Caco-2 (cell line): ENCODE data around the gene SLC22A23. TPM values are rescaled to one million over a fixed set of nuclear protein-coding genes. Genes with fewer than 3 reads are reported as not detected.

Source experiments
- BruUV-seq: library from RNA; stranded (reverse); fragments of 400-500 nt; replicated peaks from 2 replicates; lab custom pipeline; 2021; lab: Mats Ljungman, UMichigan
- CTCF ChIA-PET: fragments of 300-600 bp; sonication (Branson Sonifier 250); formaldehyde crosslinking; loops from one replicate; lab custom pipeline; 2022; ENCODE audit warnings: antibody characterized with exemption; lab: Charles Lee
- POLR2A ChIA-PET: fragments of 300-600 bp; sonication (Branson Sonifier 250); formaldehyde crosslinking; loops from one replicate; lab custom pipeline; 2022; ENCODE audit warnings: antibody characterized with exemption; lab: Charles Lee
- DNase-seq, 2 experiments: peaks; one replicate each; pipeline versions ENCODE4 v3.0.0 to v3.0.0-alpha.2; 2020 to 2022
- H3K27me3 ChIP-seq: replicated peaks from 2 replicates; pipeline ENCODE4 v1.6.0; 2011; ENCODE audit warnings: low read length; ENCODE audit not compliant: control insufficient read depth, insufficient read depth
- H3K36me3 ChIP-seq: 2 replicates; pipeline ENCODE4 v1.5.1; 2011; ENCODE audit warnings: low read length; ENCODE audit not compliant: control insufficient read depth, insufficient read depth
- H3K4me1 ChIP-seq: fragments of 250-450 bp; sonication (Bioruptor Pico); 2 replicates; pipeline ENCODE4 v1.5.1; 2020; ENCODE audit warnings: mild to moderate bottlenecking
- H3K4me3 ChIP-seq: 2 replicates; pipeline ENCODE4 v1.5.1; 2011; ENCODE audit warnings: low read depth, mild to moderate bottlenecking, control low read depth, low read length
- H3K9me3 ChIP-seq: fragments of 250-450 bp; sonication (Bioruptor Pico); 2 replicates; pipeline ENCODE4 v1.5.1; 2020; ENCODE audit warnings: mild to moderate bottlenecking, moderate library complexity
- H3K27ac Mint-ChIP-seq: one replicate; pipeline ENCODE4 v1.8.0; 2022; ENCODE audit warnings: mixed read lengths; ENCODE audit not compliant: unreplicated experiment
- H3K27me3 Mint-ChIP-seq: one replicate; pipeline ENCODE4 v1.8.0; 2022; ENCODE audit warnings: mixed read lengths; ENCODE audit not compliant: insufficient read depth, unreplicated experiment
- H3K36me3 Mint-ChIP-seq: one replicate; pipeline ENCODE4 v1.8.0; 2022; ENCODE audit warnings: mild to moderate bottlenecking, mixed read lengths; ENCODE audit not compliant: insufficient read depth, unreplicated experiment
- H3K4me1 Mint-ChIP-seq: one replicate; pipeline ENCODE4 v1.8.0; 2022; ENCODE audit warnings: low read depth, mixed read lengths; ENCODE audit not compliant: unreplicated experiment
- H3K4me3 Mint-ChIP-seq: one replicate; pipeline ENCODE4 v1.8.0; 2022; ENCODE audit warnings: mild to moderate bottlenecking, moderate library complexity, mixed read lengths; ENCODE audit not compliant: unreplicated experiment
- H3K9me3 Mint-ChIP-seq: one replicate; pipeline ENCODE4 v1.8.0; 2022; ENCODE audit warnings: mixed read lengths; ENCODE audit not compliant: unreplicated experiment
- CTCF ChIP-seq, 2 experiments: fragments of 200-600 bp in 1 of 2; IDR thresholded peaks; 1 replicate in 1 of 2; 2 replicates in 1 of 2; pipeline versions ENCODE4 v1.5.1 to v1.8.0; 2011 to 2022; ENCODE audit warnings: antibody characterized with exemption in 1 of 2, control low read depth in 1 of 2, inconsistent platforms in 1 of 2, low read depth in 1 of 2, low read length in 1 of 2, mild to moderate bottlenecking in 1 of 2, moderate library complexity in 1 of 2; ENCODE audit not compliant: insufficient read depth in 1 of 2, severe bottlenecking in 1 of 2, unreplicated experiment in 1 of 2
- intact Hi-C: fragments of 100-400 bp; cut with micrococcal nuclease; formaldehyde crosslinking; loops from one replicate; pipeline ENCODE4 v1.10.0; 2022; ENCODE audit not compliant: unreplicated experiment
- total RNA-seq: library from RNA; stranded (reverse); gene quantifications from 2 replicates; pipeline ENCODE4 v1.2.3, GENCODE V29; 2022

SLC22A23 gene
- total RNA-seq, 1 experiment from 2014 or later = 45.5 TPM

GRCh38 chr6:3356056-3356823 is 100.6 kb downstream of the SLC22A23 start:
- Histone ChIP-seq H3K27me3 (no peaks in the 10 kb centered on the region), H3K9me3 (no peaks in the 10 kb centered on the region), H3K4me3 (no peak overlapping the region), H3K4me1 (peaks cover 17% of the 10 kb centered on the region), H3K36me3 (0 out of 2 replicates have a peak, but pooled peaks cover 2% of the 10 kb centered on the region)
- intact Hi-C loops = no loop called here
- no TSS peak for BruUV-seq
- POLR2A ChIA-PET = no interaction called here
- CTCF ChIA-PET = no interaction called here
- Mint-ChIP-seq H3K4me1 (peaks cover 7% of the 10 kb centered on the region), H3K36me3 (peaks cover 26% of the 10 kb centered on the region), H3K9me3 (no peaks in the 10 kb centered on the region), H3K4me3 (peak overlapping the region; percentile 50), H3K27me3 (no peaks in the 10 kb centered on the region), H3K27ac (peak overlapping the region; percentile 59)
- DNase-seq = no peak
- no peak for TF ChIP-seq CTCF (IDR thresholded peaks at IDR 0.05; ENCODE audit: insufficient read depth in 1 of 2, low read depth in 1 of 2, low read length in 1 of 2, severe bottlenecking in 1 of 2, unreplicated experiment in 1 of 2)

GRCh38 chr6:3355358-3356055 is 101.3 kb downstream of the SLC22A23 start:
- intact Hi-C loops = no loop called here
- H3K9me3 ChIP-seq = no peaks in the 10 kb centered on the region
- POLR2A ChIA-PET = no interaction called here
- H3K27me3 ChIP-seq = no peaks in the 10 kb centered on the region
- Mint-ChIP-seq H3K27me3 (no peaks in the 10 kb centered on the region), H3K36me3 (peaks cover 25% of the 10 kb centered on the region), H3K27ac (peak overlapping the region; percentile 59), H3K9me3 (no peaks in the 10 kb centered on the region), H3K4me1 (peaks cover 7% of the 10 kb centered on the region), H3K4me3 (peak overlapping the region; percentile 50)
- no peak overlapping the region for H3K4me3 ChIP-seq
- no peak for TF ChIP-seq CTCF (IDR thresholded peaks at IDR 0.05; ENCODE audit: insufficient read depth in 1 of 2, low read depth in 1 of 2, low read length in 1 of 2, severe bottlenecking in 1 of 2, unreplicated experiment in 1 of 2)
- peaks cover 17% of the 10 kb centered on the region for H3K4me1 ChIP-seq
- CTCF ChIA-PET = no interaction called here
- DNase-seq = no peak
- BruUV-seq = no TSS peak
- H3K36me3 ChIP-seq = 0 out of 2 replicates have a peak, but pooled peaks cover 2% of the 10 kb centered on the region

DNA sequence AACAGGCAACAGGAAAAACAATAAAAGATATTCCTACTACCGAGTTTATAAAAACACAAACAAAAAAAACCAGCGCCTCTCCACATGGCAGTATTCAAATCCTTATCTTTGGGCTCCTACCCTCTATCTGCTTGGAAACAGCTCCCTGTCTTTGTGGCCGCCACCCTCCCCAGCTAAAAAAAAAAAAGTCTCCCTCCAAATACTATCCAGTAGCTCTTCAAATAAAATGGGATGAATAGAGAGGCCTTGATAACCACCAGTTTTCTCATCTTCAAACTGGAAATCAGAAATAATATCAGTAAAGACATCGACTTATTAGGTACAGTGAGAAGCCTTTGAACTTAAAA is 101.9 kb downstream of the SLC22A23 start:
- peaks cover 7% of the 10 kb centered on the region for H3K4me1 Mint-ChIP-seq
- peaks cover 24% of the 10 kb centered on the region for H3K36me3 Mint-ChIP-seq
- H3K27ac Mint-ChIP-seq = no peak overlapping the region
- no peak for TF ChIP-seq CTCF (IDR thresholded peaks at IDR 0.05; ENCODE audit: insufficient read depth in 1 of 2, low read depth in 1 of 2, low read length in 1 of 2, severe bottlenecking in 1 of 2, unreplicated experiment in 1 of 2)
- CTCF ChIA-PET = no interaction called here
- POLR2A ChIA-PET = no interaction called here
- no TSS peak for BruUV-seq
- Histone ChIP-seq H3K4me3 (no peak overlapping the region), H3K4me1 (peaks cover 17% of the 10 kb centered on the region), H3K9me3 (no peaks in the 10 kb centered on the region), H3K27me3 (no peaks in the 10 kb centered on the region), H3K36me3 (0 out of 2 replicates have a peak, but pooled peaks cover 2% of the 10 kb centered on the region)
- no peak overlapping the region for H3K4me3 Mint-ChIP-seq
- no peaks in the 10 kb centered on the region for H3K9me3 Mint-ChIP-seq
- intact Hi-C loops = no loop called here
- no peak for DNase-seq
- H3K27me3 Mint-ChIP-seq = no peaks in the 10 kb centered on the region
